HG02588 (cell line): ENCODE measurements around the gene CHCHD1.
"Not testable (repeated sequence)": the region's sequence is repeated elsewhere in the genome, so short reads cannot be mapped to it uniquely, and the experiment has no call there.

ENCODE experiments used
- ATAC-seq: cut with Tn5 transposase; IDR thresholded peaks from one replicate; pipeline ENCODE4 v1.9.1; 2021; ENCODE audit warnings: mild to moderate bottlenecking, moderate library complexity; ENCODE audit not compliant: unreplicated experiment

Gene CHCHD1

GRCh38 chr10:73765066-73765465 is 16.8 kb upstream of the CHCHD1 start:
- no peak for ATAC-seq

- no peak for ATAC-seq
Observed at GRCh38 chr10:73768881-73769280, 13.0 kb upstream of the CHCHD1 start.

GRCh38 chr10:73769396-73769795 is 12.5 kb upstream of the CHCHD1 start:
- no peak for ATAC-seq

- ATAC-seq, result peak; percentile 6
Observed at GRCh38 chr10:73771722-73772280, 10.0 kb upstream of the CHCHD1 start.

GRCh38 chr10:73772281-73773151 is 9.3 kb upstream of the CHCHD1 start:
- peak; percentile 62 for ATAC-seq

- ATAC-seq, result no peak
Observed at GRCh38 chr10:73773152-73773879, 8.5 kb upstream of the CHCHD1 start.

- ATAC-seq, result no peak
Observed at GRCh38 chr10:73774637-73775036, 7.2 kb upstream of the CHCHD1 start.

GRCh38 chr10:73779018-73779417 is 2.8 kb upstream of the CHCHD1 start:
- no peak for ATAC-seq

- ATAC-seq, result no peak
Observed at GRCh38 chr10:73779539-73780197, 2.2 kb upstream of the CHCHD1 start.

GRCh38 chr10:73780301-73780700 is 1.5 kb upstream of the CHCHD1 start:
- no peak for ATAC-seq

- no peak for ATAC-seq
Observed at GRCh38 chr10:73780966-73781365, 882 bp upstream of the CHCHD1 start.

GRCh38 chr10:73781548-73781878 is 335 bp upstream of the CHCHD1 start:
- ATAC-seq, result no peak

- no peak for ATAC-seq
Observed at GRCh38 chr10:73782749-73783085, 869 bp downstream of the CHCHD1 start.

GRCh38 chr10:73785211-73785720 is 3.4 kb downstream of the CHCHD1 start, which contains the start of gene ZSWIM8:
Gene ZSWIM8, plus strand, starts transcription at chr10:73785606. Its CDS starts 273 bp downstream, at chr10:73785879.
- peak; percentile 72 for ATAC-seq

- peak; percentile 18 for ATAC-seq
Observed at GRCh38 chr10:73785721-73786511, 4.1 kb downstream of the CHCHD1 start.

GRCh38 chr10:73786512-73786885 is 4.7 kb downstream of the CHCHD1 start:
- ATAC-seq, result no peak

GRCh38 chr10:73787031-73787800 is 5.4 kb downstream of the CHCHD1 start:
- ATAC-seq, result not testable (repeated sequence)

GRCh38 chr10:73788864-73789658 is 7.2 kb downstream of the CHCHD1 start:
- ATAC-seq, result no peak

- no peak for ATAC-seq
Observed at GRCh38 chr10:73789659-73790055, 7.8 kb downstream of the CHCHD1 start.
